ENCODE measurements around the gene C2CD4B. TPM values are rescaled to one million over a fixed set of nuclear protein-coding genes. Genes with fewer than 3 reads are reported as not detected.
A peak's percentile ranks its signal among the peaks of the same experiment; 100 is the strongest.

The C2CD4B gene
- total RNA-seq, 1 donor from 2014 or later: not detected

- peak; percentile 93 for DNase-seq (ENCODE audit: low read depth)
These were observed 45.7 kb downstream of the C2CD4B start for GRCh38 chr15:62119227-62119864.

GRCh38 chr15:62118520-62119226, 46.4 kb downstream of the C2CD4B start:
- DNase-seq (ENCODE audit: low read depth): peak; percentile 33

- DNase-seq (ENCODE audit: low read depth): no peak
These were observed 49.2 kb downstream of the C2CD4B start for GRCh38 chr15:62115847-62116246.

Other genes starting within 250 kb of the C2CD4B start
- gene VPS13C, start 104.8 kb downstream of the C2CD4B start, total RNA-seq: 49.8 and 54.3 TPM in 2 replicates
- not detected in 2 replicates for gene C2CD4A, start 98.3 kb downstream of the C2CD4B start, total RNA-seq
- 6.6 and 8.8 TPM in 2 replicates for gene TLN2, start 225.3 kb upstream of the C2CD4B start, total RNA-seq